NCI-H2227 (cell line): Measurements from ENCODE around the gene CMC1.

ENCODE experiments used
- DNase-seq: peaks from one replicate; lab custom pipeline; 2025; ENCODE audit not compliant: unreplicated experiment; lab: John Stamatoyannopoulos, UW

CMC1 gene

GRCh38 chr3:28349469-28350000, 108.1 kb downstream of the CMC1 start:
- no peak for DNase-seq
